SK-N-SH (cell line): ENCODE data around the gene ADAD2. TPM values are rescaled to one million over a fixed set of nuclear protein-coding genes. Genes with fewer than 3 reads are reported as not detected.

Experiments used
- CTCF ChIA-PET: fragments of 300-600, 350-600 bp; formaldehyde crosslinking; extraction: SDS; loops from one replicate; lab custom pipeline; 2021; lab: Yijun Ruan, JAX
- POLR2A ChIA-PET: fragments of 350-600 bp; sonication (Branson Sonifier 250); formaldehyde crosslinking; extraction: SDS; loops from one replicate; lab custom pipeline; 2020; ENCODE audit warnings: antibody characterized with exemption, inconsistent platforms; lab: Yijun Ruan, JAX
- DNase-seq: peaks from one replicate; pipeline ENCODE4 v3.0.0; 2012
- H2AFZ ChIP-seq: fragments of 200-600 bp; sonication (generic); 2 replicates; pipeline ENCODE4 v1.8.1; 2016; ENCODE audit warnings: antibody characterized with exemption, mild to moderate bottlenecking, low read depth
- H3F3A ChIP-seq: fragments of 200-600 bp; sonication (generic); replicated peaks from 2 replicates; pipeline ENCODE3; 2016; ENCODE audit warnings: antibody characterized with exemption, mild to moderate bottlenecking; ENCODE audit not compliant: insufficient read depth
- H3K27ac ChIP-seq, 2 experiments: fragments of 200-500 bp in 1 of 2; fragments of 200-600 bp in 1 of 2; sonication (Bioruptor generic) in 1 of 2; sonication (generic), shearing (Covaris generic) in 1 of 2; 2 replicates each; pipeline versions ENCODE4 v1.5.1 to v1.6.1; 2014 to 2016; ENCODE audit warnings: low read depth in 2 of 2, inconsistent platforms in 1 of 2, low read length in 1 of 2, mild to moderate bottlenecking in 1 of 2, mixed read lengths in 1 of 2
- H3K27me3 ChIP-seq: fragments of 200-600 bp; sonication (generic), shearing (Covaris generic); 2 replicates; pipeline ENCODE4 v1.6.1; 2016; ENCODE audit warnings: mixed run types; ENCODE audit not compliant: insufficient read depth
- H3K36me3 ChIP-seq, 2 experiments: fragments of 200-500 bp in 1 of 2; fragments of 200-600 bp in 1 of 2; sonication (Bioruptor generic) in 1 of 2; sonication (generic) in 1 of 2; replicated peaks in 1 of 2; 2 replicates each; pipeline versions ENCODE3 to v1.5.1; 2014 to 2016; ENCODE audit warnings: low read length in 1 of 2, mild to moderate bottlenecking in 1 of 2; ENCODE audit not compliant: insufficient read depth in 2 of 2, control insufficient read depth in 1 of 2
- H3K4me1 ChIP-seq, 2 experiments: fragments of 200-500 bp in 1 of 2; fragments of 200-600 bp in 1 of 2; sonication (Bioruptor generic) in 1 of 2; sonication (generic), shearing (Covaris generic) in 1 of 2; 2 replicates each; pipeline versions ENCODE4 v1.5.1 to v1.6.1; 2014 to 2016; ENCODE audit warnings: low read depth in 1 of 2, low read length in 1 of 2, mixed run types in 1 of 2; ENCODE audit not compliant: insufficient read depth in 2 of 2, control insufficient read depth in 1 of 2
- H3K4me2 ChIP-seq: fragments of 200-600 bp; sonication (generic), shearing (Covaris generic); 2 replicates; pipeline ENCODE4 v1.6.1; 2017; ENCODE audit warnings: mixed run types
- H3K4me3 ChIP-seq, 2 experiments: fragments of 200-500 bp in 1 of 2; fragments of 200-600 bp in 1 of 2; sonication (Bioruptor generic) in 1 of 2; sonication (generic), shearing (Covaris generic) in 1 of 2; 2 replicates each; pipeline versions ENCODE4 v1.5.1 to v1.8.1; 2014 to 2016; ENCODE audit warnings: low read depth in 2 of 2, inconsistent platforms in 1 of 2, low read length in 1 of 2, mild to moderate bottlenecking in 1 of 2, mixed read lengths in 1 of 2, moderate library complexity in 1 of 2
- H3K79me2 ChIP-seq: fragments of 200-600 bp; sonication (generic); 2 replicates; pipeline ENCODE4 v1.8.1; 2017; ENCODE audit warnings: mild to moderate bottlenecking; ENCODE audit not compliant: insufficient read depth
- H3K9ac ChIP-seq: fragments of 200-600 bp; sonication (generic); 2 replicates; pipeline ENCODE4 v1.6.1; 2017; ENCODE audit warnings: mixed run types
- H3K9me2 ChIP-seq: fragments of 200-600 bp; sonication (generic); 2 replicates; pipeline ENCODE4 v1.6.1; 2017; ENCODE audit warnings: mixed run types
- H3K9me3 ChIP-seq: fragments of 200-600 bp; sonication (generic); 2 replicates; pipeline ENCODE4 v1.6.1; 2017; ENCODE audit warnings: mixed run types, mild to moderate bottlenecking, moderate library complexity
- H4K20me1 ChIP-seq: fragments of 200-600 bp; sonication (generic); 2 replicates; pipeline ENCODE4 v1.6.1; 2017; ENCODE audit warnings: mild to moderate bottlenecking, mixed run types; ENCODE audit not compliant: insufficient read depth
- CTCF ChIP-seq: fragments of 200-600 bp; sonication (generic); IDR thresholded peaks from 2 replicates; pipeline ENCODE4 v1.6.1; 2017; ENCODE audit warnings: antibody characterized with exemption, mild to moderate bottlenecking, moderate library complexity
- EP300 ChIP-seq, 2 experiments: IDR thresholded peaks; 2 replicates each; pipeline versions ENCODE4 v1.4.0 to v1.6.1; 2012; ENCODE audit warnings: borderline replicate concordance in 1 of 2, low read depth in 1 of 2, low read length in 1 of 2
- GABPA ChIP-seq: IDR thresholded peaks from 2 replicates; pipeline ENCODE4 v1.4.0; 2012; ENCODE audit warnings: low read depth, mild to moderate bottlenecking
- GATA2 ChIP-seq: sonication (generic); formaldehyde crosslinking; IDR thresholded peaks from 2 replicates; pipeline ENCODE4 v1.5.0; 2020; ENCODE audit warnings: mild to moderate bottlenecking, missing genetic modification reagents
- JUND ChIP-seq: IDR thresholded peaks from 2 replicates; pipeline ENCODE4 v1.4.0; 2012
- MEF2A ChIP-seq: IDR thresholded peaks from 2 replicates; pipeline ENCODE4 v1.4.0; 2012; ENCODE audit warnings: low read depth, borderline replicate concordance
- PBX3 ChIP-seq: IDR thresholded peaks from 2 replicates; pipeline ENCODE4; 2012
- REST ChIP-seq: IDR thresholded peaks from 2 replicates; pipeline ENCODE4 v1.6.1; 2012; ENCODE audit warnings: mild to moderate bottlenecking, low read depth, low read length, moderate library complexity
- RXRA ChIP-seq: IDR thresholded peaks from 2 replicates; pipeline ENCODE4 v1.4.0; 2012; ENCODE audit warnings: low read depth, mild to moderate bottlenecking, borderline replicate concordance
- SMC3 ChIP-seq: IDR thresholded peaks from 2 replicates; pipeline ENCODE4 v1.6.1; 2012; ENCODE audit warnings: low read depth, low read length, improper control_type of control experiment
- TCF12 ChIP-seq: IDR thresholded peaks from 2 replicates; pipeline ENCODE4 v1.4.0; 2012
- USF1 ChIP-seq: IDR thresholded peaks from 2 replicates; pipeline ENCODE4 v1.4.0; 2012; ENCODE audit warnings: low read depth, borderline replicate concordance
- WGBS: methylation state at CpG from one replicate; pipeline ENCODE4 v1.1.6; 2017; ENCODE audit warnings: low lambda C conversion rate; 5-methylcytosine and 5-hydroxymethylcytosine counted together
- polyA plus RNA-seq, 3 experiments: library from polyadenylated mRNA; depleted of rRNA; stranded (reverse); fragments of >200 nt; gene quantifications; 2 replicates each; pipeline ENCODE4 v1.2.3, GENCODE V29; 2012

ADAD2 gene
- not detected in 2 replicates for polyA plus RNA-seq (2012; rRNA removed)
- polyA plus RNA-seq (2012; cell fraction: cytosol; rRNA removed): not detected in 2 replicates
- 0.02 and 0.04 TPM in 2 replicates for polyA plus RNA-seq (2012; cell fraction: nucleus; rRNA removed)

GRCh38 chr16:84190731-84191388 is at the start of gene ADAD2:
TSS of gene ADAD2 (plus strand) at chr16:84191157. CDS start at chr16:84191231, 74 bp downstream.
- Histone ChIP-seq H4K20me1 (no peaks in the 10 kb centered on the region), H3K4me1 (peaks cover 0 to 2% of the 10 kb centered on the region in 2 experiments; a peak in 1 of 4 replicates), H2AFZ (no peak within 1 kb of the TSS), H3K9ac (no peak within 1 kb of the TSS), H3K4me2 (no peak within 1 kb of the TSS), H3K9me3 (no peaks in the 10 kb centered on the region), H3K36me3 (no peaks in the 10 kb centered on the region), H3F3A (no peaks in the 10 kb centered on the region), H3K27me3 (no peaks in the 10 kb centered on the region), H3K4me3 (no peak within 1 kb of the TSS), H3K9me2 (no peaks in the 10 kb centered on the region), H3K79me2 (peaks cover 10% of the 10 kb centered on the region), H3K27ac (no peak within 1 kb of the TSS)
- ChIA-PET CTCF (interaction anchor here (5.6 kb wide), 1 partner anchor 15 kb away, joined by 62 read pairs; no protein-coding TSS in a partner anchor), POLR2A (no interaction called here)
- WGBS: 91% methylated on average over 15 of the region's 47 CpGs
- DNase-seq: peak; percentile 63
- TF ChIP-seq MEF2A: no peak
- no peak for TF ChIP-seq GABPA
- TF ChIP-seq PBX3: peak; percentile 81
- no peak for TF ChIP-seq REST

GRCh38 chr16:84143081-84143480 is 47.9 kb upstream of the ADAD2 start:
- ChIA-PET CTCF (interaction anchor here (1.2 to 2.3 kb wide), 4 partner anchors 11 to 44 kb away, joined by 3 to 6 read pairs (median 5); partner anchors contain the start of gene MBTPS1), POLR2A (no interaction called here)
- Histone ChIP-seq H3K9ac (no peak overlapping the region), H3K4me1 (peaks cover 0 to 5% of the 10 kb centered on the region in 2 experiments; a peak in 1 of 4 replicates), H3K9me2 (no peaks in the 10 kb centered on the region), H3K36me3 (no peaks in the 10 kb centered on the region), H3K4me2 (peak overlapping the region; percentile 96; the same call in 1 of the 2 replicates), H3K79me2 (peaks cover 55% of the 10 kb centered on the region), H3K27me3 (peaks cover 8% of the 10 kb centered on the region; the same call in 1 of the 2 replicates), H3K4me3 (no peak overlapping the region), H2AFZ (no peak overlapping the region), H3K9me3 (no peaks in the 10 kb centered on the region), H4K20me1 (peaks cover 14% of the 10 kb centered on the region), H3F3A (no peaks in the 10 kb centered on the region), H3K27ac (no peak overlapping the region)
- 91% methylated on average over 1 of the region's 1 CpG for whole genome bisulfite sequencing
- DNase-seq: no peak
- TF ChIP-seq SMC3 (no peak), USF1 (no peak), GATA2 (CRISPR knock-in tag) (no peak), REST (no peak), RXRA (no peak), PBX3 (no peak), TCF12 (no peak), JUND (no peak), EP300 (IDR thresholded peaks at IDR 0.05; ENCODE audit: borderline replicate concordance in 1 of 2, low read depth in 1 of 2, low read length in 1 of 2) (no peak), CTCF (no peak)
